Endothelial cell of umbilical vein (primary cell): ENCODE measurements around the gene SLC45A2. TPM values are rescaled to one million over a fixed set of nuclear protein-coding genes. Genes with fewer than 3 reads are reported as not detected.

ENCODE experiments used
- BruUV-seq: library from RNA; stranded (reverse); fragments of 400-500 nt; replicated peaks from 2 replicates; lab custom pipeline; 2021; lab: Mats Ljungman, UMichigan
- CTCF ChIA-PET: fragments of 300-600, 350-600 bp; sonication (Branson Sonifier 250); formaldehyde crosslinking; loops from one replicate; lab custom pipeline; 2021; ENCODE audit warnings: antibody characterized with exemption, inconsistent platforms; lab: Charles Lee
- POLR2A ChIA-PET: fragments of 300-600, 350-600 bp; sonication (Branson Sonifier 250); formaldehyde crosslinking; loops from one replicate; lab custom pipeline; 2021; ENCODE audit warnings: antibody characterized with exemption, inconsistent platforms; lab: Charles Lee
- DNase-seq: peaks from one replicate; pipeline ENCODE4 v3.0.0-alpha.2; 2011; ENCODE audit warnings: low read depth, low spot score
- FAIRE-seq: peaks from 2 replicates; lab custom pipeline; 2011; peaks lifted over from hg19 to GRCh38; lab: Jason Lieb, UNC
- H2AFZ ChIP-seq: 2 replicates; pipeline ENCODE4 v1.6.0; 2012; ENCODE audit warnings: low read depth, low read length, control low read depth, inconsistent platforms
- H3K27ac ChIP-seq: 2 replicates; pipeline ENCODE4 v1.5.1; 2011; ENCODE audit warnings: low read depth, mild to moderate bottlenecking, control low read depth, low read length, moderate library complexity; ENCODE audit not compliant: insufficient read depth
- H3K27me3 ChIP-seq, 2 experiments: 2 replicates each; pipeline versions ENCODE4 v1.6.0 to v1.6.1; 2011; ENCODE audit warnings: low read length in 2 of 2, mixed read lengths in 1 of 2; ENCODE audit not compliant: control insufficient read depth in 2 of 2, insufficient read depth in 2 of 2
- H3K36me3 ChIP-seq, 2 experiments: 2 replicates in 1 of 2; 3 replicates in 1 of 2; pipeline ENCODE4 v1.5.1; 2011; ENCODE audit warnings: low read length in 2 of 2, mild to moderate bottlenecking in 1 of 2, moderate library complexity in 1 of 2; ENCODE audit not compliant: control insufficient read depth in 2 of 2, insufficient read depth in 2 of 2; ENCODE audit errors: extremely low read depth in 1 of 2
- H3K4me1 ChIP-seq: 3 replicates; pipeline ENCODE4 v1.5.1; 2011; ENCODE audit warnings: mild to moderate bottlenecking, low read length; ENCODE audit not compliant: control insufficient read depth, insufficient read depth; ENCODE audit errors: extremely low read depth
- H3K4me2 ChIP-seq: 2 replicates; pipeline ENCODE4 v1.6.1; 2011; ENCODE audit warnings: low read length, control low read depth, mixed read lengths; ENCODE audit not compliant: insufficient read depth
- H3K4me3 ChIP-seq, 3 experiments: fragments of 200-600 bp in 1 of 3; sonication (generic), shearing (Covaris generic) in 1 of 3; replicated peaks in 1 of 3; 2 replicates each; pipeline ENCODE4 v1.5.1; 2011 to 2016; ENCODE audit warnings: control low read depth in 3 of 3, low read length in 3 of 3, mild to moderate bottlenecking in 2 of 3, inconsistent platforms in 1 of 3, low read depth in 1 of 3, moderate library complexity in 1 of 3; ENCODE audit not compliant: insufficient read depth in 1 of 3
- H3K79me2 ChIP-seq: 2 replicates; pipeline ENCODE4 v1.6.0; 2012; ENCODE audit warnings: low read length, inconsistent platforms; ENCODE audit not compliant: control insufficient read depth, insufficient read depth
- H3K9ac ChIP-seq: replicated peaks from 2 replicates; pipeline ENCODE3; 2011; ENCODE audit warnings: low read length, control low read depth; ENCODE audit not compliant: insufficient read depth; ENCODE audit errors: extremely low read depth
- H3K9me1 ChIP-seq: replicated peaks from 3 replicates; pipeline ENCODE4 v1.6.0; 2011; ENCODE audit warnings: mild to moderate bottlenecking, low read length; ENCODE audit not compliant: control insufficient read depth, insufficient read depth; ENCODE audit errors: extremely low read depth
- H3K9me3 ChIP-seq: replicated peaks from 2 replicates; pipeline ENCODE4 v1.5.1; 2012; ENCODE audit warnings: low read length, inconsistent platforms; ENCODE audit not compliant: control insufficient read depth, insufficient read depth
- H4K20me1 ChIP-seq: replicated peaks from 2 replicates; pipeline ENCODE3; 2011; ENCODE audit warnings: mild to moderate bottlenecking, low read length; ENCODE audit not compliant: control insufficient read depth, insufficient read depth; ENCODE audit errors: extremely low read depth
- CTCF ChIP-seq, 2 donors: IDR thresholded peaks; 1 replicate in 1 of 2; 2 replicates in 1 of 2; pipeline ENCODE4 v1.5.1; 2011; ENCODE audit warnings: low read length in 2 of 2, mild to moderate bottlenecking in 2 of 2, moderate library complexity in 2 of 2, control low read depth in 1 of 2, inconsistent platforms in 1 of 2, low read depth in 1 of 2; ENCODE audit not compliant: insufficient read depth in 1 of 2; ENCODE audit errors: extremely low read depth in 1 of 2
- EZH2 ChIP-seq: IDR thresholded peaks from 2 replicates; pipeline ENCODE4 v1.6.1; 2012; ENCODE audit warnings: borderline replicate concordance, low read depth, mild to moderate bottlenecking, moderate library complexity, low read length, inconsistent platforms; ENCODE audit not compliant: severe bottlenecking
- FOS ChIP-seq: IDR thresholded peaks from 2 replicates; pipeline ENCODE4 v1.6.1; 2011; ENCODE audit warnings: mild to moderate bottlenecking, low read length, moderate library complexity, borderline replicate concordance; ENCODE audit not compliant: insufficient read depth
- GATA2 ChIP-seq: IDR thresholded peaks from 2 replicates; pipeline ENCODE4 v1.7.0; 2011; ENCODE audit warnings: low read depth, mild to moderate bottlenecking, moderate library complexity, mixed read lengths, low read length; ENCODE audit not compliant: insufficient read length, insufficient read depth
- JUN ChIP-seq: IDR thresholded peaks from 2 replicates; pipeline ENCODE4 v1.6.1; 2011; ENCODE audit warnings: borderline replicate concordance, low read depth; ENCODE audit not compliant: insufficient read length, insufficient read depth
- MAX ChIP-seq: IDR thresholded peaks from 2 replicates; pipeline ENCODE4 v1.6.1; 2011; ENCODE audit not compliant: insufficient read depth, insufficient read length
- MYC ChIP-seq: IDR thresholded peaks from one replicate; pipeline ENCODE4 v1.6.1; 2011; ENCODE audit warnings: mild to moderate bottlenecking, low read depth, low read length
- POLR2A ChIP-seq: IDR thresholded peaks from 2 replicates; pipeline ENCODE4 v1.6.1; 2012; ENCODE audit warnings: low read depth, mild to moderate bottlenecking, control low read depth, low read length
- POLR2AphosphoS5 ChIP-seq: IDR thresholded peaks from 2 replicates; pipeline ENCODE4 v1.6.1; 2012; ENCODE audit warnings: low read depth, mild to moderate bottlenecking, control low read depth, low read length, moderate library complexity; ENCODE audit not compliant: insufficient read depth
- dilution Hi-C: fragments of 300-500 bp; cut with MboI; formaldehyde crosslinking; loops from one replicate; pipeline ENCODE4 v1.15.0; 2019; ENCODE audit warnings: low sequenced_read_pairs; ENCODE audit not compliant: extremely low pct_ligation_motif_present
- intact Hi-C: fragments of 100-400 bp; cut with micrococcal nuclease; formaldehyde crosslinking; loops from one replicate; pipeline ENCODE4 v1.10.0; 2022
- polyA plus RNA-seq, 4 experiments: library from polyadenylated mRNA; depleted of rRNA in 3 of 4; stranded (reverse) in 3 of 4; unstranded in 1 of 4; fragments of >200 nt; gene quantifications; 2 replicates each; pipeline versions ENCODE4 v1.2.1 to v1.2.3, GENCODE V29; 2011 to 2012; ENCODE audit warnings: missing spikeins in 1 of 4
- total RNA-seq: library from RNA; stranded (reverse); gene quantifications from 2 replicates; pipeline ENCODE4 v1.2.3, GENCODE V29; 2021

The SLC45A2 gene
- total and polyA plus RNA-seq, 2 donors (not counting 3 experiments of a cell fraction or from before 2014, with no cell fraction given): not detected

GRCh38 chr5:33928283-33928682 is 56.2 kb downstream of the SLC45A2 start:
- Histone ChIP-seq H3K9ac (no peak overlapping the region), H3K27ac (no peak overlapping the region), H3K9me3 (no peaks in the 10 kb centered on the region), H3K79me2 (no peaks in the 10 kb centered on the region), H3K36me3 (no peaks in the 10 kb centered on the region), H3K4me2 (no peak overlapping the region), H2AFZ (no peak overlapping the region), H4K20me1 (no peaks in the 10 kb centered on the region), H3K4me1 (no peaks in the 10 kb centered on the region), H3K27me3 (no peaks in the 10 kb centered on the region), H3K9me1 (no peaks in the 10 kb centered on the region), H3K4me3 (no peak overlapping the region)
- intact Hi-C loops (no loop called here), dilution Hi-C loops (no loop called here)
- FAIRE-seq (no peak), DNase-seq (no peak)
- no peak for TF ChIP-seq CTCF (IDR thresholded peaks at IDR 0.05; ENCODE audit: extremely low read depth in 1 of 2, insufficient read depth in 1 of 2, low read depth in 1 of 2, low read length in 2 of 2)
- TF ChIP-seq POLR2AphosphoS5: no peak
- TF ChIP-seq EZH2: no peak
- no peak for TF ChIP-seq MAX
- TF ChIP-seq MYC: no peak
- TF ChIP-seq JUN: no peak
- TF ChIP-seq POLR2A: no peak
- no peak for TF ChIP-seq FOS
- TF ChIP-seq GATA2: no peak
- ChIA-PET CTCF (no interaction called here), POLR2A (no interaction called here)
- BruUV-seq: no TSS peak
